ENCODE measurements around the gene MLKL.

Gene MLKL

DNA sequence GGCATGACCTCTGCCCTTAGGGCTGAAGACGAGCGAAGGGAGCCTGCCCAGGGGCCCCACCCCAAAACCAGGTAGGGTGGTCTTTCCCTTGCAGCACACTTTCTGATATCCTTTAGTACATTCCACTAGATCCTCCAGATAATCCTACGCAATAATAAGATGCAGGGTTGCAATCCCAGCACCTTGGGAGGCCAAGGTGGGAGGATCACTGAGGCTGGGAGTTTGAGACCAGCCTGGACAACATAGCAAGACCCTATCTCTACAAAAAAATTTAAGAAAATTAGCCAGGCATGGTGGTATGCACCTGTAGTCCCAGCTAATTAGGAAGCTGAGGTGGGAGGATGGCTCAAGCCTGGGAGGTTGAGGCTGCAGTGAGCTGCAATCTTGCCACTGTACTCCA lies 34.9 kb upstream of the MLKL start:
- TF ChIP-seq, protein P1, sequence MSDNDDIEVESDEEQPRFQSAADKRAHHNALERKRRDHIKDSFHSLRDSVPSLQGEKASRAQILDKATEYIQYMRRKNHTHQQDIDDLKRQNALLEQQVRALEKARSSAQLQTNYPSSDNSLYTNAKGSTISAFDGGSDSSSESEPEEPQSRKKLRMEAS (IDR thresholded peaks at IDR 0.05; ENCODE audit: low read depth, low read length): no peak
- TF ChIP-seq POLR2A (IDR thresholded peaks at IDR 0.05; ENCODE audit: extremely low read depth, insufficient read length) (no peak), CTCF (IDR thresholded peaks at IDR 0.05; ENCODE audit: low read depth, low read length) (no peak), MYC (IDR thresholded peaks at IDR 0.05; ENCODE audit: low read depth, low read length) (no peak)
- no peak overlapping the region for H3K4me3 ChIP-seq (ENCODE audit: low read depth, low read length)
- no peak for DNase-seq (ENCODE audit: low read depth)

DNA sequence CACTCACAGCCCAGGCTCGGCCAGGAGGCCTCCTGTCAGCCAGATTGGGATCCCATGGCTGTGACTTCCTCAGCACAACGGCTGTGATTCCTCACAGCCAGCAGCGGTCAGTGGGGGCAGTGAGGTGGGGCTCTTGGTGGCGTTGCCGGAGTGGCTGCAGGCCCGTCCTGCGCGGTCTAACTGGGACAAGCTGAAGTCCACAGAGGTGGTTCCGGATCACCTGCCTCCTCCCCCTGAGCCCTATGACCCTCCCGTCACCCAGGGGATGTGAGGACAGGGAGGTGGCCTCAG lies 34.4 kb upstream of the MLKL start:
- no peak overlapping the region for H3K4me3 ChIP-seq (ENCODE audit: low read depth, low read length)
- DNase-seq (ENCODE audit: low read depth): no peak
- TF ChIP-seq POLR2A (IDR thresholded peaks at IDR 0.05; ENCODE audit: extremely low read depth, insufficient read length) (no peak), MYC (IDR thresholded peaks at IDR 0.05; ENCODE audit: low read depth, low read length) (no peak), CTCF (IDR thresholded peaks at IDR 0.05; ENCODE audit: low read depth, low read length) (no peak)
- TF ChIP-seq, protein P1 (IDR thresholded peaks at IDR 0.05; ENCODE audit: low read depth, low read length): no peak

- no peak overlapping the region for H3K4me3 ChIP-seq (ENCODE audit: low read depth, low read length)
- no peak for DNase-seq (ENCODE audit: low read depth)
- TF ChIP-seq MYC (IDR thresholded peaks at IDR 0.05; ENCODE audit: low read depth, low read length) (no peak), POLR2A (IDR thresholded peaks at IDR 0.05; ENCODE audit: extremely low read depth, insufficient read length) (no peak), CTCF (IDR thresholded peaks at IDR 0.05; ENCODE audit: low read depth, low read length) (no peak)
- TF ChIP-seq, protein P1 (IDR thresholded peaks at IDR 0.05; ENCODE audit: low read depth, low read length): no peak
Observed at GRCh38 chr16:74734361-74735161, 33.9 kb upstream of the MLKL start.

DNA sequence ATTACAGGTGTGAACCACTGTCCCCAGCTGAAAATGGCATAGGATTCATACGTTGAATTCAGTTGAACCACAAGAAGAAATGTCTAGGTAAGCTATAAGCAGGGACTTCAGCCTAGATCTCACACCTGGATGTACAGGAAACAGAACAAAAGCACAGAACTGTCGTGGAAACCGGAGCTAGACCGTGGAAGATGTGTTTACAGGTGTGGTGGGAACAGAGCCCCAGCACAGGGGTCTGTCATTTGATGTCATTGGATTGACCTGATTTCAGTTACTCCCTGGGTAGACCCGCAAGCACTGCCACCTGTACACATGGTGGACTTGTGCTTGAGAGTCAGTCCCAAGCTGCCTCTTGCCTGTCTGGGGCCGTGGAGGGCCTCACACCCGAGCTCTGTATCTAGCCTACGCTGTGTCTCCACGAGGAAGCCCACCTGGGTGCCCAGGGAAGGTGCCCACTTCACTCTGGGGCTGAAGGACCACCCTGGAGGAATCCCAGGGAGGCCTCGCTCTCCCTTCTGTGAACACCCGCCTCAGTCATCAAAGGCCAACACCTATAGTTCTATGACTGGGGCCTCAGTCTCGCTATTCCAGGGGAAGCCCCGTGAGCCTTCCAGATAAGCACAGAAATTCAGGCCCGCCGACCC lies 32.2 kb upstream of the MLKL start:
- DNase-seq (ENCODE audit: low read depth): no peak
- TF ChIP-seq MYC (IDR thresholded peaks at IDR 0.05; ENCODE audit: low read depth, low read length): no peak
- TF ChIP-seq, protein P1 (IDR thresholded peaks at IDR 0.05; ENCODE audit: low read depth, low read length): no peak
- TF ChIP-seq CTCF (IDR thresholded peaks at IDR 0.05; ENCODE audit: low read depth, low read length): no peak
- no peak for TF ChIP-seq POLR2A (IDR thresholded peaks at IDR 0.05; ENCODE audit: extremely low read depth, insufficient read length)

DNA sequence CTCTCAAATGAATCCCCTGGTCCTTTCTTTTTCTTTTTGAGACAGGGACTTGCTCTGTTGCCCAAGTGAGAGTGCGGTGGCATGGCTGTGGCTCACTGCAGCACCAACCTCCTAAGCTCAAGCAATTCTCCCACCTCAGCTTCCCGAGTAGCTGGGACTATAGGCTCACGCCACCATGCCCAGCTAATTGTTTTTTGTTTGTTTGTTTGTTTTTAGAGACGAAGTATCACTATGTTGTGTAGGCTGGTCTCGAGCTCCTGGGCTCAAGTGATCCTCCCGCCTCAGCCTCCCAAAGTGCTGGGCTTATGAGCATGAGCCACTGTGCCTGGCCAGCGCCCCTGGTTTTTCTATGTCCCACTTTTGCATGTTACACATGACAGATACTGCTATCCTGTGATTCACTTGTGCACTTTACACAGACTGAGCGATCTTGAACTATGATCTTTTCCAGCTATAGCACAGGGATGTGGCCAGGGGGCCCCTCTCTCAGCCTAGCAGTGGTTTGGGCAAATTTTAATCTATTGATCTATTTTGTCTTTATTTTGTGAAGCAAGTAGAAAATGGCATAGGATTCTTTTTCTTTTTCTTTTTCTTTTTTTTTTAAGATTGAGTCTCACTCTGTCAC lies 31.3 kb upstream of the MLKL start:
- no peak for DNase-seq (ENCODE audit: low read depth)
- no peak overlapping the region for H3K4me3 ChIP-seq (ENCODE audit: low read depth, low read length)
- TF ChIP-seq MYC (IDR thresholded peaks at IDR 0.05; ENCODE audit: low read depth, low read length): no peak
- no peak for TF ChIP-seq POLR2A (IDR thresholded peaks at IDR 0.05; ENCODE audit: extremely low read depth, insufficient read length)
- TF ChIP-seq CTCF (IDR thresholded peaks at IDR 0.05; ENCODE audit: low read depth, low read length): no peak
- TF ChIP-seq, protein P1 (IDR thresholded peaks at IDR 0.05; ENCODE audit: low read depth, low read length): no peak

More for the DNA sequence above, 32.2 kb upstream of the MLKL start:
- H3K4me3 ChIP-seq (ENCODE audit: low read depth, low read length): no peak overlapping the region

Data from NB4 (cell line).